Thyroid gland (tissue), 4 donors: Measurements from ENCODE around the gene LPAR2.

Experiments
- POLR2A ChIP-seq, 2 donors: fragments of 450-650 bp; IDR thresholded peaks; one replicate each; pipeline ENCODE4 v1.6.1; 2017; ENCODE audit warnings: antibody characterized with exemption in 2 of 2, mild to moderate bottlenecking in 2 of 2, moderate library complexity in 1 of 2
- TF ChIP-seq, protein P1 (sequence below), 6 experiments: fragments of 200-600 bp in 3 of 6; fragments of 450-650 bp in 3 of 6; sonication (generic) in 3 of 6; IDR thresholded peaks; one replicate each; pipeline ENCODE4 v1.5.1; 2016 to 2019; ENCODE audit warnings: antibody characterized with exemption in 6 of 6, mild to moderate bottlenecking in 2 of 6, inconsistent platforms in 1 of 6, moderate library complexity in 1 of 6

DNA sequence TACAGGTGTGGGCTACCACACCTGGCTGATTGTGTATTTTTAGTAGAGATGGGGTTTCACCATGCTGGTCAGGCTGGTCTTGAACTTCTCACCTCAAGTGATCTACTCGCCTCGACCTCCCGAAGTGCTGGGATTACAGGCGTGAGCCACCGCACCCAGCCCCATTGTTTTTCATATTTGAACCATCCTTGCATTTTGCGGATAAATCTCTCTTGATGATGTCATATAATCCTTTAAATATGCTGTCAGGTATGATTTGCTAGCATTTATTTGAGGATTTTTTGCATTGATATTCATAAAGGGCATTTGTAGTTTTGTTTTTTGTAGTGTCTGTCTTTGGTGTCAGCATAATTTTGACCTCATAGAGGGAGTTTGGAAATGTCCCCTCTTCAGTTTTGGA, 46.3 kb upstream of the LPAR2 start:
- no peak for TF ChIP-seq POLR2A (IDR thresholded peaks at IDR 0.05)
- TF ChIP-seq, protein P1, sequence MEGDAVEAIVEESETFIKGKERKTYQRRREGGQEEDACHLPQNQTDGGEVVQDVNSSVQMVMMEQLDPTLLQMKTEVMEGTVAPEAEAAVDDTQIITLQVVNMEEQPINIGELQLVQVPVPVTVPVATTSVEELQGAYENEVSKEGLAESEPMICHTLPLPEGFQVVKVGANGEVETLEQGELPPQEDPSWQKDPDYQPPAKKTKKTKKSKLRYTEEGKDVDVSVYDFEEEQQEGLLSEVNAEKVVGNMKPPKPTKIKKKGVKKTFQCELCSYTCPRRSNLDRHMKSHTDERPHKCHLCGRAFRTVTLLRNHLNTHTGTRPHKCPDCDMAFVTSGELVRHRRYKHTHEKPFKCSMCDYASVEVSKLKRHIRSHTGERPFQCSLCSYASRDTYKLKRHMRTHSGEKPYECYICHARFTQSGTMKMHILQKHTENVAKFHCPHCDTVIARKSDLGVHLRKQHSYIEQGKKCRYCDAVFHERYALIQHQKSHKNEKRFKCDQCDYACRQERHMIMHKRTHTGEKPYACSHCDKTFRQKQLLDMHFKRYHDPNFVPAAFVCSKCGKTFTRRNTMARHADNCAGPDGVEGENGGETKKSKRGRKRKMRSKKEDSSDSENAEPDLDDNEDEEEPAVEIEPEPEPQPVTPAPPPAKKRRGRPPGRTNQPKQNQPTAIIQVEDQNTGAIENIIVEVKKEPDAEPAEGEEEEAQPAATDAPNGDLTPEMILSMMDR (IDR thresholded peaks at IDR 0.05), result no peak
